Natural killer cell (primary cell): ENCODE results near the gene LMO7. TPM values are rescaled to one million over a fixed set of nuclear protein-coding genes. Genes with fewer than 3 reads are reported as not detected.

ENCODE experiments used
- ATAC-seq, 3 donors: fragments of 150-1000 bp in 2 of 3; fragments of 200-7000 bp in 1 of 3; cut with Tn5 transposase; 1 replicate in 1 of 3; 2 replicates in 2 of 3; pipeline ENCODE4 v1.10.0; 2021; ENCODE audit warnings: mild to moderate bottlenecking in 2 of 3, moderate library complexity in 2 of 3
- DNase-seq, 2 donors: peaks; one replicate each; pipeline versions ENCODE4 v3.0.0 to v3.0.0-alpha.2; 2013 to 2021; ENCODE audit warnings: mixed read lengths in 1 of 2
- H3K27ac ChIP-seq: one replicate; pipeline ENCODE4 v1.5.1; 2013; ENCODE audit warnings: mild to moderate bottlenecking, low read length
- H3K27me3 ChIP-seq: one replicate; pipeline ENCODE4 v1.6.1; 2013; ENCODE audit warnings: low read length; ENCODE audit not compliant: control insufficient read depth, insufficient read depth
- H3K36me3 ChIP-seq: one replicate; pipeline ENCODE4 v1.6.1; 2013; ENCODE audit warnings: low read length; ENCODE audit not compliant: control insufficient read depth, insufficient read depth
- H3K4me1 ChIP-seq: one replicate; pipeline ENCODE4 v1.6.1; 2013; ENCODE audit warnings: low read length; ENCODE audit not compliant: control insufficient read depth, insufficient read depth
- H3K4me3 ChIP-seq: one replicate; pipeline ENCODE4 v1.5.1; 2013; ENCODE audit warnings: low read length
- H3K9me3 ChIP-seq: one replicate; pipeline ENCODE4 v1.6.1; 2013; ENCODE audit warnings: low read length; ENCODE audit not compliant: control insufficient read depth, insufficient read depth
- H3K27ac Mint-ChIP-seq, 2 donors: one replicate each; pipeline ENCODE4 v1.8.0; 2022; ENCODE audit warnings: mild to moderate bottlenecking in 2 of 2, mixed read lengths in 2 of 2, moderate library complexity in 1 of 2
- H3K27me3 Mint-ChIP-seq, 2 donors: one replicate each; pipeline ENCODE4 v1.8.0; 2022; ENCODE audit warnings: low read depth in 2 of 2, mixed read lengths in 2 of 2
- H3K36me3 Mint-ChIP-seq: one replicate; pipeline ENCODE4 v1.8.0; 2022; ENCODE audit warnings: mixed read lengths
- H3K4me1 Mint-ChIP-seq, 2 donors: one replicate each; pipeline ENCODE4 v1.8.0; 2022; ENCODE audit warnings: mixed read lengths in 2 of 2
- H3K4me3 Mint-ChIP-seq: one replicate; pipeline ENCODE4 v1.8.0; 2022; ENCODE audit warnings: mild to moderate bottlenecking, moderate library complexity, mixed read lengths
- H3K9me3 Mint-ChIP-seq, 2 donors: one replicate each; pipeline ENCODE4 v1.8.0; 2022; ENCODE audit warnings: mixed read lengths in 2 of 2
- CTCF ChIP-seq: fragments of 200-600 bp; IDR thresholded peaks from one replicate; pipeline ENCODE4 v1.8.0; 2022; ENCODE audit warnings: antibody characterized with exemption
- WGBS: methylation state at CpG from one replicate; pipeline ENCODE4 v1.1.7; 2013; ENCODE audit warnings: missing lambda C conversion rate; ENCODE audit not compliant: insufficient coverage; 5-methylcytosine and 5-hydroxymethylcytosine counted together
- intact Hi-C: fragments of 100-400 bp; cut with micrococcal nuclease; formaldehyde crosslinking; loops from one replicate; pipeline ENCODE4 v1.14.2; 2022
- total RNA-seq, 4 donors: library from RNA; stranded (reverse); fragments of 120-200 nt in 1 of 4; gene quantifications; one replicate each; pipeline versions ENCODE4 v1.2.3 to v1.2.4, GENCODE V29; 2013 to 2022

LMO7 gene
- total RNA-seq, 3 donors from 2014 or later (not counting 1 experiment from before 2014, with no cell fraction given): 5.5 to 10.4 (median 7.9) TPM

DNA sequence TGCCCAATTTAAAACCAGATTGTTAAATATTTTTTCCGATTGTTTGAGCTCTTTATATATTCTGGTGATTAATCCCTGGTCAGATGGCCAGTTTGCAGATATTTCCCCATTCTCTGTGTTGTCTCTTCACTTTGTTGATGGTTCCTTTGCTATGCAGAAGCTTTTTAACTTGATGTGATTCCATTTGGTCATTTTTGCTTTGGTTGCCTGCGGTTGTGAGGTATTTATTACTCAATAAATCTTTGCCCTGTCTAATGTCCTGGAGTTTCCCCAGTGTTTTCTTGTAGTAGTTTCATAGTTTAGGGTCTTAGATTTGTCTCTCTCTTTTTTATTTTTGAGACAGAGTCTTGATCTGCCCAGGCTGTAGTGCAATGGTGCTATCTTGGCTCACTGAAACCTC, 23.8 kb upstream of the LMO7 start:
- no peak for TF ChIP-seq CTCF
- Mint-ChIP-seq H3K4me1 (no peaks in the 10 kb centered on the region), H3K36me3 (no peaks in the 10 kb centered on the region), H3K4me3 (no peak overlapping the region), H3K27ac (no peak overlapping the region), H3K27me3 (no peaks in the 10 kb centered on the region), H3K9me3 (no peaks in the 10 kb centered on the region)
- no peak for ATAC-seq
- no peak for DNase-seq
- H3K9me3 ChIP-seq: no peaks in the 10 kb centered on the region
- no peak overlapping the region for H3K4me3 ChIP-seq
- 83% methylated on average over 2 of the region's 2 CpGs for WGBS
- no peaks in the 10 kb centered on the region for H3K36me3 ChIP-seq
- H3K27me3 ChIP-seq: no peaks in the 10 kb centered on the region
- no peak overlapping the region for H3K27ac ChIP-seq
- no peaks in the 10 kb centered on the region for H3K4me1 ChIP-seq
- intact Hi-C loops: no loop called here

DNA sequence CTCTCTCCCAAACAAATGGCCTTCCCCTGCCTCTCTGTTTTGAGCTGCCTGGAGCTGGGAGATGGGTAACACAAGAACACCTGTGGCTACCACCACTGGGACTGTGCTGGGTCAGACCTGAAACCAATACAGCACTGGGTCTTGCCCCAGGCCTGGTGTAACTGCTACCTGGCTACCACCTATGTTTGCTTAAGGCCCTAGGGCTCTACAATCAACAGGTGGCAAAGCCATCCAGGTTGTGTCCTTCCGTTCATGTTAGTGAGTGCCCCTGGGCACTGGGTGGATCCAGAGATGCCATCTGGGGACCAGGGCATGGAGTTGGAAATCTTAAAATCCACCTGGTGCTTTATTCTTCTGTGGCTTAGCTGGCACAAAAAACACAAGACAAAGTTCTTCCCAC, 18.9 kb upstream of the LMO7 start:
- H3K4me1 Mint-ChIP-seq: no peaks in the 10 kb centered on the region
- TF ChIP-seq CTCF: no peak
- Histone ChIP-seq H3K4me3 (no peak overlapping the region), H3K4me1 (no peaks in the 10 kb centered on the region), H3K36me3 (no peaks in the 10 kb centered on the region), H3K27me3 (no peaks in the 10 kb centered on the region), H3K9me3 (no peaks in the 10 kb centered on the region), H3K27ac (no peak overlapping the region)
- no peak overlapping the region for H3K4me3 Mint-ChIP-seq
- no peak for DNase-seq
- no peak overlapping the region for H3K27ac Mint-ChIP-seq
- 100% methylated on average over 1 of the region's 1 CpG for WGBS
- H3K36me3 Mint-ChIP-seq: no peaks in the 10 kb centered on the region
- no peaks in the 10 kb centered on the region for H3K27me3 Mint-ChIP-seq
- intact Hi-C loops: no loop called here
- ATAC-seq: no peak
- no peaks in the 10 kb centered on the region for H3K9me3 Mint-ChIP-seq

GRCh38 chr13:75618308-75618707, 17.8 kb upstream of the LMO7 start:
- Mint-ChIP-seq H3K27me3 (no peaks in the 10 kb centered on the region), H3K27ac (no peak overlapping the region), H3K9me3 (no peaks in the 10 kb centered on the region), H3K4me3 (no peak overlapping the region), H3K36me3 (no peaks in the 10 kb centered on the region), H3K4me1 (no peaks in the 10 kb centered on the region)
- Histone ChIP-seq H3K4me3 (no peak overlapping the region), H3K4me1 (no peaks in the 10 kb centered on the region), H3K27me3 (no peaks in the 10 kb centered on the region), H3K36me3 (no peaks in the 10 kb centered on the region), H3K9me3 (no peaks in the 10 kb centered on the region), H3K27ac (no peak overlapping the region)
- intact Hi-C loops: no loop called here
- DNase-seq (no peak), ATAC-seq (no peak)
- no peak for TF ChIP-seq CTCF
- 26% methylated on average over 1 of the region's 1 CpG for WGBS

- Histone ChIP-seq H3K4me1 (no peaks in the 10 kb centered on the region), H3K4me3 (no peak overlapping the region), H3K36me3 (no peaks in the 10 kb centered on the region), H3K9me3 (no peaks in the 10 kb centered on the region), H3K27ac (no peak overlapping the region), H3K27me3 (no peaks in the 10 kb centered on the region)
- intact Hi-C loops: no loop called here
- Mint-ChIP-seq H3K27ac (no peak overlapping the region), H3K9me3 (no peaks in the 10 kb centered on the region), H3K4me3 (no peak overlapping the region), H3K27me3 (no peaks in the 10 kb centered on the region), H3K4me1 (no peaks in the 10 kb centered on the region), H3K36me3 (no peaks in the 10 kb centered on the region)
- TF ChIP-seq CTCF: no peak
- WGBS: no CpG with 5 or more reads among the region's 1 CpG
- ATAC-seq: no peak
- DNase-seq: no peak
Measured at GRCh38 chr13:75620020-75620419, 16.1 kb upstream of the LMO7 start.
